ENCODE data around the gene MRTO4. TPM values are rescaled to one million over a fixed set of nuclear protein-coding genes. Genes with fewer than 3 reads are reported as not detected.

MRTO4 gene
- total RNA-seq, 1 donor from 2014 or later, result 47.2 TPM

GRCh38 chr1:19309123-19309813 lies 57.7 kb downstream of the MRTO4 start:
- no peak overlapping the region for H3K4me3 ChIP-seq (ENCODE audit: low read depth, low read length)
- DNase-seq (ENCODE audit: low read depth), result no peak
- TF ChIP-seq CTCF (conservative IDR thresholded peaks at IDR 0.05; ENCODE audit: low read depth, low read length), result no peak

Other genes starting within 250 kb of the MRTO4 start
- gene UBR4, start 41.5 kb upstream of the MRTO4 start, total RNA-seq, result 53.0 and 78.3 TPM in 2 replicates
- 28.8 and 60.3 TPM in 2 replicates for gene EMC1, start 281 bp upstream of the MRTO4 start, total RNA-seq
- gene AKR7A3, start 37.0 kb downstream of the MRTO4 start, total RNA-seq, result 0.36 and 1.3 TPM in 2 replicates
- 92.4 and 102 TPM in 2 replicates for gene AKR7A2, start 60.3 kb downstream of the MRTO4 start, total RNA-seq
- gene SLC66A1, start 60.5 kb downstream of the MRTO4 start, total RNA-seq, result 21.7 and 23.7 TPM in 2 replicates
- 74.9 and 105 TPM in 2 replicates for gene CAPZB, start 233.7 kb downstream of the MRTO4 start, total RNA-seq